Activated CD4-positive, alpha-beta T cell treated with anti-CD3 and anti-CD28 coated beads for 36 hours (primary cell): ENCODE data around the gene COL9A1. TPM values are rescaled to one million over a fixed set of nuclear protein-coding genes. Genes with fewer than 3 reads are reported as not detected.

Experiments
- ATAC-seq: fragments of 200-7000 bp; cut with Tn5 transposase; one replicate; pipeline ENCODE4 v1.10.0; 2021; ENCODE audit warnings: mild to moderate bottlenecking, moderate library complexity
- CTCF ChIA-PET: fragments of 350-600 bp; sonication (Branson Sonifier 250); formaldehyde crosslinking; loops from one replicate; lab custom pipeline; 2021; ENCODE audit warnings: antibody characterized with exemption; lab: Charles Lee
- POLR2A ChIA-PET: fragments of 350-600 bp; sonication (Branson Sonifier 250); formaldehyde crosslinking; loops from one replicate; lab custom pipeline; 2021; ENCODE audit warnings: antibody characterized with exemption, inconsistent platforms; lab: Charles Lee
- DNase-seq: peaks from one replicate; pipeline ENCODE4 v3.0.0-alpha.2; 2020
- H3K27ac Mint-ChIP-seq: one replicate; pipeline ENCODE4 v1.8.0; 2021; ENCODE audit warnings: mixed read lengths
- H3K27me3 Mint-ChIP-seq: one replicate; pipeline ENCODE4 v1.8.0; 2021; ENCODE audit warnings: mixed read lengths
- H3K36me3 Mint-ChIP-seq: one replicate; pipeline ENCODE4 v1.8.0; 2021; ENCODE audit warnings: low read depth, mixed read lengths
- H3K4me1 Mint-ChIP-seq: one replicate; pipeline ENCODE4 v1.8.0; 2021; ENCODE audit warnings: mixed read lengths
- H3K4me3 Mint-ChIP-seq: one replicate; pipeline ENCODE4 v1.8.0; 2021; ENCODE audit warnings: mild to moderate bottlenecking, moderate library complexity, mixed read lengths
- H3K9me3 Mint-ChIP-seq: one replicate; pipeline ENCODE4 v1.8.0; 2021; ENCODE audit warnings: low read depth, mixed read lengths
- intact Hi-C, 2 experiments: fragments of 100-400 bp; cut with DNase I in 1 of 2; cut with micrococcal nuclease in 1 of 2; formaldehyde crosslinking; loops; one replicate each; pipeline versions ENCODE4 v1.14.2 to v1.15.1; 2022 to 2024; cut with DNase I, micrococcal nuclease
- total RNA-seq, 2 experiments: library from RNA; stranded (reverse); gene quantifications; one replicate each; pipeline ENCODE4 v1.2.3, GENCODE V29; 2021

The COL9A1 gene
- total RNA-seq, 2 experiments from 2014 or later = not detected

DNA sequence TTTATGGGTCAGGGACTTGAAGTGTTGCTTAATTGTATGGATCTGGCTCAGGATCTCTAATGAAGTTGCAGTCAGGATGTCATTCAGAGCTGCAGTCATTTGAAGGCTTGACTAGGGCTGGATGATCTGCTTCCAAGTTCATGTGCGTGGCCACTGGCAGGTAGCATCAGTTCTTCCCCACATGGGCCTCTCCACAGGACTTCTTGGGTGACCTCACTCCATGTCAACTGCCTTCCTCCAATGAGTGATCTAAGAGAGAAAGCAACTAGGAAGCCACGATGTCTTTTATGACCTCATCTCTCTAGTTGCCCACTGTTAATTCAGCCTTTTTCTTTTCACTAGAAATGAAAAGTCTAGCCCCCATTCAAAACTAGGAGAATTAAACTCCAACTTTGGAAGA, 104.1 kb downstream of the COL9A1 start:
- H3K36me3 Mint-ChIP-seq = no peaks in the 10 kb centered on the region
- H3K4me3 Mint-ChIP-seq = no peak overlapping the region
- POLR2A ChIA-PET = no interaction called here
- intact Hi-C loops = no loop called here
- H3K4me1 Mint-ChIP-seq = no peaks in the 10 kb centered on the region
- no peak for ATAC-seq
- no peak for DNase-seq
- H3K27me3 Mint-ChIP-seq = no peaks in the 10 kb centered on the region
- no peak overlapping the region for H3K27ac Mint-ChIP-seq
- no peaks in the 10 kb centered on the region for H3K9me3 Mint-ChIP-seq
- CTCF ChIA-PET = no interaction called here

DNA sequence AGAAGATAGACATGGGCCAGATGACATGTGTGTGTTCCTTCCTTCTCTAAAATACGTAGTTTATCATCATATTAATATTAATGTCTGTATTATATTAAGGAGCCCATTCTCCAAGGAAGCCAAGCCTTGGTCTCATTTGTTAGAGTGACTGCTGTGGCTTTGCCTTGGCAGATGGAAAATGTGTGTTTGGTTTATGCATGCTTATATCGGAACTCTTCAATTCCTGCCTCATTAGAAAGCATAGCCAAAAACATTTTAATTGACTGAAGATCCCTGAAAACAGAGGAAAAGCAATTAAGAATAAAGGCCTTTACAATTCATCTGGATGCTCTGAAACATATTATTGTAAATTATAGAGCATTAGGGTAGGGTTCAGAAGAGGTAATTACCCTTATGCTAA, 106.4 kb downstream of the COL9A1 start:
- Mint-ChIP-seq H3K36me3 (no peaks in the 10 kb centered on the region), H3K9me3 (no peaks in the 10 kb centered on the region), H3K4me1 (no peaks in the 10 kb centered on the region), H3K4me3 (no peak overlapping the region), H3K27me3 (peaks cover 2% of the 10 kb centered on the region), H3K27ac (no peak overlapping the region)
- ATAC-seq (no peak), DNase-seq (no peak)
- intact Hi-C loops = no loop called here
- CTCF ChIA-PET = no interaction called here
- POLR2A ChIA-PET = no interaction called here

DNA sequence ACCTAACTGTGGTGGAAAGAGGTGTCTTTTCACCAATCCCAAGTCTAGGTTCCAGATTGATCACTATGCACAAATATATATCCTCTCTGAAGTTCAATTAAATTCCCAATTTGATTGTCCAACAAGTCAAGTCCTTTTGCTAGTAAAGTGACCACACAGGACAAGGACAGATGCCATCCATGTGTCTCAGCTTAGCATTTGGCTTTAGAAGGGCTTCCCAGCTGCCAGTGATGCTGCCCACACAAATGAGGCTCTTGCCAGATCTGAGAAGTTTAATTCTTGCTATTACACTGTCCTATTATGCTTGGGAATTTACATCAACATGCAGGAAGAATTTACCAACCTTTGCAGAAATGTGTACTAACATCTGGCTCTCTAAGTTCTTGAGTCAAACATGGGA, 108.5 kb downstream of the COL9A1 start:
- ATAC-seq (no peak), DNase-seq (no peak)
- Mint-ChIP-seq H3K27me3 (peaks cover 2% of the 10 kb centered on the region), H3K27ac (no peak overlapping the region), H3K4me3 (no peak overlapping the region), H3K4me1 (no peaks in the 10 kb centered on the region), H3K36me3 (no peaks in the 10 kb centered on the region), H3K9me3 (no peaks in the 10 kb centered on the region)
- ChIA-PET CTCF (no interaction called here), POLR2A (no interaction called here)
- intact Hi-C loops = no loop called here

DNA sequence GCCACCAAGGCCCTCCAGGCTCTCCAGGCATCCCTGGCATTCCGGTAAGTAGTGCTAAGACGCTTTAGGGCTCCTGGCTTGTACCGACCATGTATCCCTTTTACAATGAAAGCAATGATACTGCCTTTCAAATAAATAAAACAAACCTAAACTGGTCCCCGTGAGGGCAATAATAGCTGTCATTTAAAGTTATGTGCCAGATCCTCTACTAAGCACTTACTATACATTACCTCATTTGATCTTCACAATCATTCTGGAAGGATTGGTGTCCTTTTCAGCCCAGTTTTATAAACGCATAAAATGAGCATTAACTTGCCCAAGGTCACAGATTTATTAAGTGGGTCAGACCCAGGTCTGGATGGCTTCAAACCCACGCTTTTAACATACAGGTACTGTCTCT, 114.7 kb downstream of the COL9A1 start:
- POLR2A ChIA-PET = no interaction called here

DNA sequence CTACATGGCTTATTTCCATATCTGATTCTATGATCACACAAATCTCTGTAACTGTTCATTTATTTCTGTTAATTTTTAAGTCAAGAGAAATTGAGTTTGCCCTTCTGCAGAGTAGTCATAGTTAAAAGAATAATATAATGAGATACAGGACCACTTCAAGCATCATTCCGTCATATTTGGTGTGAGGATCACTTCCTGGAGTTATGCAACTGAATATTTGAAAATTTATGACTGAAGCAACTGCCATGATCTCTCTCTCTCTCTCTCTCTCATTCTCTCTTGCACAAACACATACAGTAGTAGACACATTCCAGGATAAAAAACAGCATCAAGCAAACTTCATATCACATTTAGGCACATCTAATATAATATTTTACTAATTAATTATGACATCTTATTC, 116.4 kb downstream of the COL9A1 start:
- peaks cover 2% of the 10 kb centered on the region for H3K27me3 Mint-ChIP-seq
- POLR2A ChIA-PET = no interaction called here
- ATAC-seq (no peak), DNase-seq (no peak)
- intact Hi-C loops = no loop called here
- no peaks in the 10 kb centered on the region for H3K9me3 Mint-ChIP-seq
- no peak overlapping the region for H3K4me3 Mint-ChIP-seq
- CTCF ChIA-PET = interaction anchor here (0.6 kb wide), 1 partner anchor 1913 kb away, joined by 3 read pairs; no protein-coding TSS in a partner anchor
- no peaks in the 10 kb centered on the region for H3K4me1 Mint-ChIP-seq
- no peaks in the 10 kb centered on the region for H3K36me3 Mint-ChIP-seq
- no peak overlapping the region for H3K27ac Mint-ChIP-seq

More for the DNA sequence above, 114.7 kb downstream of the COL9A1 start:
- no peaks in the 10 kb centered on the region for H3K9me3 Mint-ChIP-seq
- H3K27me3 Mint-ChIP-seq = peaks cover 2% of the 10 kb centered on the region
- no peak overlapping the region for H3K4me3 Mint-ChIP-seq
- no peaks in the 10 kb centered on the region for H3K4me1 Mint-ChIP-seq
- DNase-seq = no peak
- no peak overlapping the region for H3K27ac Mint-ChIP-seq
- ATAC-seq = no peak
- intact Hi-C loops = no loop called here
- H3K36me3 Mint-ChIP-seq = no peaks in the 10 kb centered on the region
- CTCF ChIA-PET = no interaction called here

DNA sequence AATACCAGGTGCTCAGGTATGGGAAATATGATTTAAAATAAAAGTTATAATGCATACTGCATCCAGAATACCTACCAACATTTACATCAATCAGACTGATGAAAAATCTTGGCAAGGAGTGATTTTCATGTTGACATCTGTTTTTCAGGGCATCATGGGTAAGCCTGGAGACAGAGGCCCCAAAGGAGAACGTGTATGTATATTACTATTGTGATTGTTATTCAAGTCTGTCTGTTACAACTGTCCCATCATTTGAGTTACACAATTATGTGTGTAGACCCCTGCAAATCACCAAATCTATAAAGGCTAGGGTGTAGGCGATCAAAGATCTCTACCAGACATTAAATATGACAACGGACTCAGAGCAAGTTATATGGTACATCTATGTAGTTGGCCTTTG, 118.2 kb downstream of the COL9A1 start:
- no peak overlapping the region for H3K4me3 Mint-ChIP-seq
- no peak overlapping the region for H3K27ac Mint-ChIP-seq
- ChIA-PET CTCF (no interaction called here), POLR2A (no interaction called here)
- no peak for ATAC-seq
- no peaks in the 10 kb centered on the region for H3K4me1 Mint-ChIP-seq
- no peak for DNase-seq
- no peaks in the 10 kb centered on the region for H3K9me3 Mint-ChIP-seq
- intact Hi-C loops = no loop called here
- no peaks in the 10 kb centered on the region for H3K36me3 Mint-ChIP-seq
- H3K27me3 Mint-ChIP-seq = peaks cover 2% of the 10 kb centered on the region

DNA sequence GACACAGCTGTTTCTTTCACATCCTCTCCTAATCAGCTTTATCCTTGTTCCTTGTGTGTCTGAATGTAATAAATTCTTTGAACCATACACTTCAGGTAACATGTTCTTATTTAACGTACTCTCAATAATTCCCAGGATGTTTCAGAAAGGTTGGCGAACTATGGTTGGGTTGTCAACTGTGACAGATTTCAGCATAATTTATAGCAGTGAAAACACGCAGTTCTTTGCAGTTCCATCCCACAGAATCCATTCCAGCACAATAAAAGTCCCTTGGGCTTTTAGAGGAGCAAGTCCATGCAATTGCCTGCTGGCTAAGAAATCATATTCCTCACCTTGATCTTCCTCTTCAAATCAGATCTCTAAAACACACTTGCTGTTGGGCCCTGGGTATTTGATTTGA, 119.3 kb downstream of the COL9A1 start:
- no peak for ATAC-seq
- Mint-ChIP-seq H3K27ac (no peak overlapping the region), H3K9me3 (no peaks in the 10 kb centered on the region), H3K27me3 (peaks cover 2% of the 10 kb centered on the region), H3K4me3 (no peak overlapping the region), H3K36me3 (no peaks in the 10 kb centered on the region), H3K4me1 (no peaks in the 10 kb centered on the region)
- ChIA-PET CTCF (no interaction called here), POLR2A (no interaction called here)
- no peak for DNase-seq
- intact Hi-C loops = no loop called here

DNA sequence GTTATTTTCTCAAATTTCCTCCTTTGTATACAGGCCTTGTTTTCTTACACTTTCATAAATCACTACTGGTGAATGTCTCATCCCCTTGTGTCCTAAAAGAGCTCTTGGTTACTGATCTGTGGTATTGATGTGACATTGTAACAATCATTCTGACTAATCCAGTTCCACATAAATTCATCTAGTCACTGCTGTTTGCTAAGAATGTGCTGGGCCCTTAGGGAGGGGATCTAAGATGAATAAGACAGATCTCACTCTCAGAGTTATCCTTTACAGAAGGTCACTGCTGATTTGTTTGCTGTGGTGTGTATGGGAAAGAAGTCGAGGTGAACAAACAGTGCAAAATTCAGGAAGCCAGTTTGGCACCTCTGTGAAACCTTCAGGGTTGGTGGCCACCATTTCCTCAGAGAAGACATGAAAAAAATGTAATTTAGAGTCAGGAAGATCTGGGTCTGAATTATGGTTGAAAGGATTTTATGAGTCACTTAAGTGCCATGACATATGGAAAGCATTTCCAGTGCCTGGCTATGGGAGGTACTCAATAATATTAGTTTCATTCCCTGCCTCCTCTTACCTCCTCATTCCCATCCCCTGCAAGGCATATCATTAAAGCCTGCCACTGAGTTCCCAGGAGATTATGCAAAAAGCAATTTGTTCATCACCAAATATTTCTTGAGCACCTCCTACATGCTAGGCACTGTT, 121.8 kb downstream of the COL9A1 start:
- CTCF ChIA-PET = interaction anchor here (0.6 kb wide), 1 partner anchor 11 kb away, joined by 3 read pairs; no protein-coding TSS in a partner anchor
- intact Hi-C loops = no loop called here
- H3K36me3 Mint-ChIP-seq = no peaks in the 10 kb centered on the region
- no peaks in the 10 kb centered on the region for H3K27me3 Mint-ChIP-seq
- no peaks in the 10 kb centered on the region for H3K4me1 Mint-ChIP-seq
- no peak overlapping the region for H3K27ac Mint-ChIP-seq
- no peak overlapping the region for H3K4me3 Mint-ChIP-seq
- no peak for DNase-seq
- POLR2A ChIA-PET = no interaction called here
- ATAC-seq = peak; percentile 89
- no peaks in the 10 kb centered on the region for H3K9me3 Mint-ChIP-seq

DNA sequence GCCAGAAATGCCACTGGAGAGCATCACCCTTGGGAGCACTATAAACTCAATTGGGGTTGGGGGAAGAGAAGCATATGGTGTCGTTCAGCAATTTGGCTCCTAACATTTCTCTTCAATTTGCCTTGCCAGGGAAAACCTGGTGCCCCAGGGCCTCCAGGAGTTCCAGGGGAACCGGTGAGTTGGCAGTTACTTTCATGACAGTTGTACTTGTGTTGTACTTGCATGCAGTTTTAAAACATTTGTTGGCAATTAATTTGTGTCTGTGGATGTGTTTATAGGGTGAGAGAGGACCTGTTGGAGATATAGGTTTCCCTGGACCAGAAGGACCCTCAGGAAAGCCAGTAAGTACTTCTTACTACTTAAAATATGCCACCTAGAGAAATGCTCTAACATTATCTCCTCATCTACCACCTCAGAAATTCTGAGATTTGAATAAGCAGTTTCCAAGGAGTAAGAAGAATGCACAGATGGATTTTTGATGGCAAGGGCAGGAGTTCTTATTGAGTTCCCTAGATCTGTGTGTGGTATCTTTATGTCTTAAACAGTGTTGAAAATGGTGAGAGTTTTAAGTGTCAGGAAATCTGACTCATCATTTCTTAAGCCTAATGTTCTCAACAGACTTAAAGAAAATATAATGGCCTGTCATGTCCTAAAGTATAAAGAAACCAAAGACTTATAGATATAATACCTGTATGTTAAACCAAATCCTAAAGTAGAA, 122.5 kb downstream of the COL9A1 start:
- ATAC-seq (no peak), DNase-seq (no peak)
- CTCF ChIA-PET = no interaction called here
- H3K27me3 Mint-ChIP-seq = no peaks in the 10 kb centered on the region
- no peak overlapping the region for H3K27ac Mint-ChIP-seq
- POLR2A ChIA-PET = no interaction called here
- H3K36me3 Mint-ChIP-seq = no peaks in the 10 kb centered on the region
- H3K4me3 Mint-ChIP-seq = no peak overlapping the region
- no peaks in the 10 kb centered on the region for H3K4me1 Mint-ChIP-seq
- intact Hi-C loops = no loop called here
- no peaks in the 10 kb centered on the region for H3K9me3 Mint-ChIP-seq

DNA sequence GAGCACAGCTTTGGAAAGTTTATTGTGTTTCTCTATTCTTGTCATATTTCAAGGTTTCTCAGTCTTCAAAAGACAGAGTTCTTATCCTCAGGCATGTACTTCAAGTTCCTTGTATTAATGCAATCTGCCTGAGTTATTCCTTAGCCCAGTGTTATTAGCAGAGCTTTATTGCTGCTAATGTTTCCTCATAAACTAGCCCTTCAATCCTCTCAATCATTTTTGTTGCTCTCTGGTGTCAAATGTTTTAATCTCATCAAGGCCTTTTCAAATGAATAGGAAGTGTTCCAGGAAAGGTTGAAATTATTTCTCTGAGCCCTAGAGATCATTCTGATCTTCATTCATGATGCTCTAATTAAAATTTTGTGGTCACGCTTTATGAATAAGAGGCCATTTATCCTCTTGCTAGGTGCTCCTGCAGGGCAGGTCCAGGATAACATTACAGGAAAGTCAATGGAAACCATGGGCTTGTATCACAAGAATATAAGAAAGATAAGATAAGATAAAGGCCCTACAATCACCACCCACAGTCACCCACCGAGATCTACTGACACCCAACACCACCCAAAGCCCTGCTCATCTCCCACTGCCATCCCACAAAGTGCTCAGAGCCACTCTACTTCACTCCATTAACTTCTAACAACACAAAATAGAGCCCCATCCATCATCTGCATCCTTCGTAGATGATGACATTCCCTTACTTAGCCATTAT, 125.9 kb downstream of the COL9A1 start:
- Mint-ChIP-seq H3K9me3 (no peaks in the 10 kb centered on the region), H3K36me3 (no peaks in the 10 kb centered on the region), H3K4me3 (no peak overlapping the region), H3K27ac (no peak overlapping the region), H3K4me1 (no peaks in the 10 kb centered on the region), H3K27me3 (peaks cover 2% of the 10 kb centered on the region)
- ATAC-seq (no peak), DNase-seq (no peak)
- CTCF ChIA-PET = interaction anchor here (1.3 kb wide), 1 partner anchor 11 kb away, joined by 4 read pairs; no protein-coding TSS in a partner anchor
- intact Hi-C loops = no loop called here
- POLR2A ChIA-PET = no interaction called here

DNA sequence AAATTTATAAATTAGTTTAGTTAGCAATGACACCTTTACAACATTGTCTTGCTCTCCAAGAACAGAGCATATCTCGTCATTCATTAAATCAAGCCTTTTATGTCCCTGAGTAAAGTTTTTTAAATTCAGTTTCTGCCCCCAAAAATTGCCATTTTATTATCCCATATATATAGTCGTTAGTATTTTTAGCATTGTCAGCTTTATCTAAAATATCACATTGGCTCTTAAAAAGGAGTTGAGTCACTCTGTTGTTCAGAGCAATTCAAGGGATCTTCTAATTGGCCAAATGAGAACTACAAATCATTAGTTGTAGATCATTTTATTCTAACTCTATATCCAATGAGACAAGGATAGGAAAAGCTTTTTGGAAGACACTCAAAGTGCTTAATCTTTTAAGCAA, 127.1 kb downstream of the COL9A1 start:
- Mint-ChIP-seq H3K4me3 (no peak overlapping the region), H3K27ac (no peak overlapping the region), H3K36me3 (no peaks in the 10 kb centered on the region), H3K4me1 (no peaks in the 10 kb centered on the region), H3K27me3 (peaks cover 2% of the 10 kb centered on the region), H3K9me3 (no peaks in the 10 kb centered on the region)
- no peak for ATAC-seq
- intact Hi-C loops = no loop called here
- ChIA-PET POLR2A (no interaction called here), CTCF (no interaction called here)
- no peak for DNase-seq

DNA sequence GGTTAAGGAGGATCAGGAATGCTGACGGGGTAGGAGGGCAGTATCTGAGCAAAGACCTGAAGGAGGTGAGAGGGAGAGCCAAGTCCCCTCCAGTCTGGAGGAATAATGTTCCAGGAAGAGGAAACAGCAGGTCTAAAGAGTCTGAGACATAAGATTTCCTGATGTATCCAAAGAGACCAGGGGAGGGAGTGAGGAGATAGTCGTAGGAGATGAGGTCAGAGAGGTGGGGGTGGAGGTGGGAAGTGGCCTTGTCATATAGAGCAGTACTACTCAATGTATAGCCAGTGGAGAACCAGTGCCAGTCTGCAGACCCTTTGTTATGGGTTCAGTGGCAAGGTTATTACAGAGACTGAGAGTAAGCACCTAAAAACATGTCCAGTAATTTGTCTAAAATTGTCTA, 130.6 kb downstream of the COL9A1 start:
- CTCF ChIA-PET = no interaction called here
- intact Hi-C loops = no loop called here
- no peaks in the 10 kb centered on the region for H3K4me1 Mint-ChIP-seq
- peaks cover 9% of the 10 kb centered on the region for H3K27me3 Mint-ChIP-seq
- POLR2A ChIA-PET = no interaction called here
- no peak for DNase-seq
- no peak overlapping the region for H3K4me3 Mint-ChIP-seq
- H3K9me3 Mint-ChIP-seq = no peaks in the 10 kb centered on the region
- no peak for ATAC-seq
- no peak overlapping the region for H3K27ac Mint-ChIP-seq
- H3K36me3 Mint-ChIP-seq = no peaks in the 10 kb centered on the region
